Right renal cortex interstitium (tissue), 3 donors: ENCODE data around the gene LIMK2. TPM values are rescaled to one million over a fixed set of nuclear protein-coding genes. Genes with fewer than 3 reads are reported as not detected.

Source experiments
- DNase-seq, 3 donors: peaks; one replicate each; pipeline ENCODE4 v3.0.0-alpha.2; 2013; ENCODE audit warnings: low read depth in 3 of 3, low spot score in 2 of 3
- polyA plus RNA-seq, 3 donors: library from polyadenylated mRNA; unstranded; fragments of 120-200 nt; gene quantifications; one replicate each; pipeline ENCODE4 v1.2.1, GENCODE V29; 2013; ENCODE audit not compliant: insufficient read length in 3 of 3

LIMK2 gene
- polyA plus RNA-seq, 3 donors, result 48.5 to 50.8 (median 49.4) TPM

GRCh38 chr22:31269892-31270579 lies 57.9 kb downstream of the LIMK2 start:
- DNase-seq, result no peak

DNA sequence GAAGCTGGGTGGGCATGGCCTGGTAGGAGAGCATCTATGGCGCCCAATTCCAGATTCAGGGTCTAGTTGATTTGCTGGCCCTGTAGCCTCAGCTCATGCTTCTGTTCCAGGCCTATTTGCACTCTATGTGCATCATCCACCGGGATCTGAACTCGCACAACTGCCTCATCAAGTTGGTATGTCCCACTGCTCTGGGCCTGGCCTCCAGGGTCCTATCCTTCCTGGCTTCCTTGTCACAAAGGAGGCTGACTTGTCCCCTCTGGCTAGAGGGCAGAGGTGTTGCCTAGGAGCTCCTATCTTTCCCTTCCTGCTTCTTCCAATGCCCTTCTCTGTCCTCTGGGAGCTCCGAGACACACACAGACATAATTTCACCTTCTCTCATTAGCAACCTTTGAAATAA lies 58.9 kb downstream of the LIMK2 start:
- DNase-seq, result no peak

DNA sequence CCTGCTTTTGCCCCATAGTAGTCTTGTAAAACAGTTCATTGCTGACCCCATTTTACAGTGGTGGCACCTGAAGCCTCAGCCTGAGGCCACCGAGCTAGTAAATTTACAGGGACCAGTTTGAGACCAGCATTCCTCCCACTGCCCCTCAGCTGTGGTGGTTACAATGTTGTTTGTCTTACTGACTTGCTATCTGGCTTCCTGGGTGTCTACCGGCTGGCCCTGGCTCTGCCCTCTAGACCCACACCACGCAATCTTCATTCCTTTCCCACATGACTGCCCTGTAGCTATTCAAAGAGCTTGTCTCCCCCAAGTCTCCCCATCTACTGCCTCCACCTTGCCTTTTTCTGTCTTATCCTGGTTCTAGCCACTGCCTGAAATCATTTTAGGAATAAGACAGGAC lies 59.4 kb downstream of the LIMK2 start:
- DNase-seq, result no peak

DNA sequence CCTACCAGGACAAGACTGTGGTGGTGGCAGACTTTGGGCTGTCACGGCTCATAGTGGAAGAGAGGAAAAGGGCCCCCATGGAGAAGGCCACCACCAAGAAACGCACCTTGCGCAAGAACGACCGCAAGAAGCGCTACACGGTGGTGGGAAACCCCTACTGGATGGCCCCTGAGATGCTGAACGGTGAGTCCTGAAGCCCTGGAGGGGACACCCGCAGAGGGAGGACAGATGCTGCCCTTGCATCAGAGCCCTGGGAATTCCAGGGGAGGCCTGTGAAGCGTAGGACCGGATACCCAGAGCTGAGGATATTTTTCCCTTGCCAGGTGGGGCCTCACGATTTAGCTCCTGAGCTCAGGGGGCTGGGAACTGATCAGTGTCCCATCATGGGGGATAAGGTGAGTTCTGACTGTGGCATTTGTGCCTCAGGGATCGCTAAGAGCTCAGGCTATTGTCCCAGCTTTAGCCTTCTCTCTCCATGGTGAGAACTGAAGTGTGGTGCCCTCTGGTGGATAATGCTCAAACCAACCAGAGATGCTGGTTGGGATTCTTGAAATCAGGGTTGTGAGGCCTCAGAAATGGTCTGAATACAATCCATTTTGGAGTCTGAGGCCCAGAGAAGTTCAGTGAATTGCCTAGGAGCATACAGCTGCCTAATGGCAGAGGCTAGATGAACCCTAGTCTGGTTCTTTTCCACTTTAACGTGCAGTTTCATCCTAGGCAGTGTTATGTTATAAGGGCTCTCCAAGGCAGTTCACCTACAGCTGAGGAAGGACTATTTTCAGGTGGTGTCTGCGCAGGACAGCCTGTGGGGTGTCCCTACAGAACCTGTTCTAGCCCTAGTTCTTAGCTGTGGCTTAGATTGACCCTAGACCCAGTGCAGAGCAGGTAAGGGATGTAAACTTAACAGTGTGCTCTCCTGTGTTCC lies 60.7 kb downstream of the LIMK2 start:
- DNase-seq, result no peak

- no peak for DNase-seq
These were observed 61.9 kb downstream of the LIMK2 start for GRCh38 chr22:31274017-31274416.

GRCh38 chr22:31275018-31275417 lies 62.9 kb downstream of the LIMK2 start:
- no peak for DNase-seq

DNA sequence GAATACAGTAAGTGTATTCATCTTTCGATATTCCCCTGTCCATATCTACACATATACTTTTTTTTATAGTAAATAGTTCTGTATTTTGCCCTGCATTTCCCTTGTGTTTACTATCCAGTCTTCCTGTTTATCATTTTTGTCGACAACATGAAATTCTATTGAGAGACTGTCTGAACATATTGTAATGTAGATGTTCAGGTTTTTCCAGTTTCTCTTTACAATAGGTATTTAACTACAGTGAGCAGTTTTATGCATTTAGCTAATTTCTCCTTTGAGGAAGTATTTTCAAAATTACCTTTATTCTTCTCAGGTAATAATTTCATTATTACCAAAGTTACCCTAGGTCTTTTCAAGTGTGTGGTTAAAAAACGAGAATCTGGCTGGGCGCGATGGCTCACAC lies 63.5 kb downstream of the LIMK2 start:
- DNase-seq, result no peak

- no peak for DNase-seq
These were observed 64.5 kb downstream of the LIMK2 start for GRCh38 chr22:31276426-31277167.

GRCh38 chr22:31277741-31278140 lies 65.6 kb downstream of the LIMK2 start:
- DNase-seq, result no peak

- no peak for DNase-seq
These were observed 66.1 kb downstream of the LIMK2 start for GRCh38 chr22:31278151-31278621.

GRCh38 chr22:31278626-31279326 lies 66.7 kb downstream of the LIMK2 start:
- DNase-seq, result no peak

DNA sequence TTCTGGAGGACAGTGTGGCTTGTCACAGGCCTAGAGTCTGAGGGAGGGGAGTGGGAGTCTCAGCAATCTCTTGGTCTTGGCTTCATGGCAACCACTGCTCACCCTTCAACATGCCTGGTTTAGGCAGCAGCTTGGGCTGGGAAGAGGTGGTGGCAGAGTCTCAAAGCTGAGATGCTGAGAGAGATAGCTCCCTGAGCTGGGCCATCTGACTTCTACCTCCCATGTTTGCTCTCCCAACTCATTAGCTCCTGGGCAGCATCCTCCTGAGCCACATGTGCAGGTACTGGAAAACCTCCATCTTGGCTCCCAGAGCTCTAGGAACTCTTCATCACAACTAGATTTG lies 67.2 kb downstream of the LIMK2 start:
- DNase-seq, result no peak

- DNase-seq, result no peak
These were observed 67.9 kb downstream of the LIMK2 start for GRCh38 chr22:31279821-31280505.

DNA sequence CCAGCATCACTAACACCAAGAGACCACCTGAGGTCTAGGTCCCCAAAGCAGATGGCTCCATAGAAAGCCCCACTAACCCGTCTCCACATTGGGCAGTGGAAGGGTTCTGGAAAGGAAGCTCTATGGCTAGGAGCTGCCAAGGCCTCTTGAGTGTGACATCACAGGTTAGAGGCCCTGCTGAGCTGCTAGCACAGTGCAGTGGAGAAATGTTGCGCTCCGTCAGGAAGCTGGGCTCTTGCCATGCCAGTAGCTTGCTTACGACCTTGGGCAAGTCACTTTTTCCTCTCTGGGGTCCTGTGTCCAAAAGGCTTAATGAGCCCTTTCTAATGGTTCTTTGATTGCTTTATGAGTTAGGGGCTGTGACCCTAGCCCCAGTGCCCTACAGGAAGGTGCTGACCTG lies 69.6 kb downstream of the LIMK2 start:
- DNase-seq, result no peak

GRCh38 chr22:31282748-31283468 lies 70.8 kb downstream of the LIMK2 start:
- DNase-seq, result no peak

DNA sequence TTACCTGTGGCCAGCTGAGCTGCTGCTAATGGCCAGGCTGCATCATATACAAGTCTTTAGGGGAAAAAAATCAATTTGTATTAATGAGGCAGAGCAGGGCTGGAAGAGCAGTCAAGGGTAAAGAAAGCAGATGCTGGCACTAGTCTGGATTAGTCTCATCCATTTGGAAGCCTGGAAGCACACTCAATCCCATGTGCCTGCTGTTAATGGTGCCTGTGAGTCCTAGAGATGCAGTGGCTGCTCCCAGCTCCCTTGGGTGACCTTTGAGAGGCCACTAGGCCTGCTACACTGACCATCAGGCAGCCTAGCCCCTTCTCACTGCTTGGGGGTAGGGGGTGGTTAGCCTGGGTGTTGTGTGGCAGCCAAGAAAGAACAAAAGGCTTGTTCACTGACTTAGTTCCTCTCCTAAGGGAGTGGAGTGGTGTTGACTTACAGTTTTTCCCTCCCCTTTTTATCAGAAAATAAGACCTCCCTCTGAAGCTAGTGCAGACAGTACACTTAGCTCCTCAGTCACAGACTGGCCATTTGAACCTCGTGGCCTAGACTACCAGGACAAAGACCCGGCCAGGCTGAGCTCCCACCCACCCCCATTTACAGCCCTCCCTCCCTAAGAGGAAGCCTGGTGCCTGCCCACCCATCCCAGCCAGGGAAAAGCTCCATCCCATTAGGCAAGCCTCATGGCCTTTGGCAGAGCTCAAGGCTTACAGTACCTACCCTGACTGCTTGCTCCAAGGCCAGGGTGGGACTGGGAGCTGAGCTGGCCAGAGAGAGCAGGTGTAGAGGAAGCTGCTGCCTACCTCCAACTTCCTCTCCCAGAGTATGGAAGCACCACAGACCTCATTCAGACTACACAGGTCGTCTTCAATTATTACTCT lies 72.4 kb downstream of the LIMK2 start:
- no peak for DNase-seq

DNA sequence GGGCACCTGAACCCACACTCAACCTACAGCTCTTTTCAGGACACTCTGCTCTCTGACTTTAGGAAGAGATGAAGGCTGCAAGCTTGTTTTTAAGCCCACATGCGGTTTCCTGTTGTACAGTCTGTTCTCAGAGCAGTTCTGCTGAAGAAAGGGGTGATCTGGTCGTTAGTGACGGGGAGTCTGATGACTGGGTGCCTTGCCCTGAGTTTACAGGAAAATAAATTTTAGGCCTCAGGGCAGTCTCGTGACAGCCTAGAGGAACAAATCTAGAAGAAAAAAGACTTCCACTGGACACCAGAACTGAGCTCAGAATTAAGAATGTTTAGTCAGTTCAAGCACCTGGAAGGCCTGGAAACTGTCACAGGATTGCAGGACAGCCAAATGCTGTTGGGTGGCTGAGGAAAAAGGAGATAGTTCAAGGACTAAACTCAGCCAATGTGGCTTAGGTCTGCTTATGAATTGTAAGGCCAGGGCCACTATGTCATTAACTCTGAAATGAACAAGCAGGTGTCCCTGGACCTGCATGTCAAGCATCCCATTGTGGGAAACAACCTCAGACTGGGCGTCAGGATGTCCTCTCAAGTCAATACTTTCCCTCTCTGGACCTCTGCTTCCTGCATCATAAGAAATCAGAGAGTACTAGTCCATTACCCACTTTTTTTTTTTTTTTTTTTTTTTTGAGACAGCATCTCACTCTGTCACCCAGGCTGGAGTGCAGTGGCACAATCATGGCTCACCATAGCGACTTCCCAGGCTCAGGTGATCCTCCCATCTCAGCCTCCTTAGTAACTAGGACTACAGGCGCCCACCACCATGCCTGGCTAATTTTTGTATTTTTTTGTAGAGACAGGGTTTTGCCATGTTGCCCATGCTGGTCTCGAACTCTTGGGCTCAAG lies 74.5 kb downstream of the LIMK2 start:
- no peak for DNase-seq
